Measurements from ENCODE around the gene SLC27A3. TPM values are rescaled to one million over a fixed set of nuclear protein-coding genes. Genes with fewer than 3 reads are reported as not detected.

Gene SLC27A3
- polyA plus RNA-seq, 2 of the 4 experiments (the other 2 are of a cell fraction), result 1.3 to 2.1 TPM

DNA sequence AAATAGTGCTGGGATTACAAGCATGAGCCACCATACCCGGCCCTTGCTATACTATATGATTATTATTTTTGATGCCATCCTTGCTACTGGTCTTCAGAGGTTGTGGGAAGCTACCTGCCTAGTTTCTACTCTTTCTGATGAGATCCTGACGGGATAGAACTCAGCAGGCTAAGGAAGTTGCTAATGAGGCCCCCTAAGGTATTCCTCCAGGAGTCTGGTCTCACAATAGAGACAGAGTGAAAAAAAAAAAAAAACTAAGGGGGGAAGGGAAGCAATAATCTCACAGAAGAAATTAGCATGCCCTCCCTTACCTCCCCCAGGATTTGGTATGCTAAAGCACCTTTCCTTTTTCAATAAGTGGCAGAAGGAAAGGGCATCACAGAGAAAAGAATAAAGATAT is 29.8 kb upstream of the SLC27A3 start:
- no peak overlapping the region for H3K4me2 ChIP-seq
- TF ChIP-seq NR3C1 (IDR thresholded peaks at IDR 0.05), result no peak
- H3K27ac ChIP-seq, result no peak overlapping the region
- FAIRE-seq (no peak), DNase-seq (ENCODE audit: low read depth in 1 of 2, low spot score in 1 of 2) (no peak), ATAC-seq (no peak)
- POLR2A ChIA-PET, result interaction anchor here (0.7 kb wide), 1 partner anchor 18 kb away, joined by 4 read pairs; the partner anchor contains the start of gene INTS3
- WGBS (ENCODE audit: missing lambda C conversion rate), result 83% methylated on average over 2 of the region's 2 CpGs
- H3K9me3 ChIP-seq, result no peaks in the 10 kb centered on the region
- H3K4me3 ChIP-seq, result no peak overlapping the region
- H3K4me1 ChIP-seq, result peaks cover 23% of the 10 kb centered on the region
- CTCF ChIA-PET, result interaction anchor here (0.7 to 8.1 kb wide), 6 partner anchors 9 to 392 kb away, joined by 3 to 130 read pairs (median 4); partner anchors contain the start of gene NPR1

DNA sequence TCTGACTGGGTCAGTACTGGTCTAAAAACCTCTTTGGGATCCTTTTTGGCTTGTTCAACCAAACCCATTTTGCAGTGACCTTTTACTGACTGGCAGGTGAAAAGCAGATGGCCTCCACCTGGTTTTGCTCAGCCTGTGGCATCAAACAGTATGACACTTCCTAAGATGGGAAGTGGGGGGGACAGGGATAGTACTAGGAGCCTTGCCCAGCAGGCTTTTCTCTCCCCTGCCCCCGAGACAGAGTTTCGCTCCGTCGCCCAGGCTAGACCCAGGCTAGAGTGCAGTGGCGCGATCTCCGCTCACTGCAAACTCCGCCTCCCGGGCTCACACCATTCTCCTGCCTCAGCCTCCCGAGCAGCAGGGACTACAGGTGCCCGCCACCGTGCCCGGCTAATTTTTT is 29.0 kb upstream of the SLC27A3 start:
- FAIRE-seq (no peak), DNase-seq (ENCODE audit: low read depth in 1 of 2, low spot score in 1 of 2) (no peak), ATAC-seq (no peak)
- peaks cover 20% of the 10 kb centered on the region for H3K4me1 ChIP-seq
- WGBS (ENCODE audit: missing lambda C conversion rate), result 94% methylated on average over 13 of the region's 13 CpGs
- POLR2A ChIA-PET, result no interaction called here
- TF ChIP-seq POLR2AphosphoS2 (conservative IDR thresholded peaks at IDR 0.05; ENCODE audit: low read length) (no peak), TFCP2L1 (CRISPR knock-in tag; IDR thresholded peaks at IDR 0.05) (no peak), SMC3 (IDR thresholded peaks at IDR 0.05) (no peak), FOXS1 (CRISPR knock-in tag; IDR thresholded peaks at IDR 0.05) (no peak), HOXA7 (CRISPR knock-in tag; IDR thresholded peaks at IDR 0.05) (no peak), FOSL2 (IDR thresholded peaks at IDR 0.05) (no peak), FOSL2 (CRISPR knock-in tag; IDR thresholded peaks at IDR 0.05) (no peak), PHF8 (IDR thresholded peaks at IDR 0.05; ENCODE audit: borderline replicate concordance, low read depth) (no peak), MAZ (IDR thresholded peaks at IDR 0.05; ENCODE audit: borderline replicate concordance, low read depth, low read length) (no peak), NPAS2 (CRISPR knock-in tag; IDR thresholded peaks at IDR 0.05; ENCODE audit: borderline replicate concordance) (no peak)
- no peak overlapping the region for H3K4me3 ChIP-seq
- CTCF ChIA-PET, result interaction anchor here (0.7 to 8.1 kb wide), 4 partner anchors 8 to 69 kb away, joined by 3 to 130 read pairs (median 4); partner anchors contain the start of gene NPR1
- H3K9me3 ChIP-seq, result no peaks in the 10 kb centered on the region
- H3K27ac ChIP-seq, result no peak overlapping the region
- no peak overlapping the region for H3K4me2 ChIP-seq

DNA sequence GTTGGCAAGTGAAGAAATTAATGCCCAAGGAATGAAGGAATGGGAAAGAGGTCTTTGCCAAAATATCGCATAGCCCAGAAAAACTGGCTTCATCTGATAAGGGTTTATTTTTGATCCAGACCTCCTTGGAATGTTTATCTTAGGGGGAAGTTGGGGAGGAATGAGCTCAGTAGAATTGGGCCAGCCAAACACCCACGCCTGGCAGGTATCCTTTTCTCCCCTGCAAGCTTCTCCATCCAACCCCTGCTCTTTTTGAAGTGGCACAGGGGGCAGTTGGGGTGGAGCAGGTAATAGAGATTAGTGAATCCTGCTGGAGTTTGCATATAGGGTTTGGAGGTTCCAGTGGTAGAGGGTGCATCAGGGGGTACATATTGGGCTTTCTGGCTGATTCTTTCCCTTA is 26.3 kb upstream of the SLC27A3 start:
- no peak overlapping the region for H3K4me2 ChIP-seq
- H3K27ac ChIP-seq, result no peak overlapping the region
- ChIA-PET CTCF (interaction anchor here (0.6 to 8.1 kb wide), 19 partner anchors 10 to 428 kb away, joined by 3 to 130 read pairs (median 4); partner anchors contain the start of genes JTB and NPR1), POLR2A (interaction anchor here (0.9 kb wide), 1 partner anchor 21 kb away, joined by 4 read pairs; the partner anchor contains the start of gene INTS3)
- H3K4me3 ChIP-seq, result no peak overlapping the region
- WGBS (ENCODE audit: missing lambda C conversion rate), result 54% methylated on average over 2 of the region's 2 CpGs
- no peak for TF ChIP-seq POLR2AphosphoS2 (conservative IDR thresholded peaks at IDR 0.05; ENCODE audit: low read length)
- TF ChIP-seq, protein P1, sequence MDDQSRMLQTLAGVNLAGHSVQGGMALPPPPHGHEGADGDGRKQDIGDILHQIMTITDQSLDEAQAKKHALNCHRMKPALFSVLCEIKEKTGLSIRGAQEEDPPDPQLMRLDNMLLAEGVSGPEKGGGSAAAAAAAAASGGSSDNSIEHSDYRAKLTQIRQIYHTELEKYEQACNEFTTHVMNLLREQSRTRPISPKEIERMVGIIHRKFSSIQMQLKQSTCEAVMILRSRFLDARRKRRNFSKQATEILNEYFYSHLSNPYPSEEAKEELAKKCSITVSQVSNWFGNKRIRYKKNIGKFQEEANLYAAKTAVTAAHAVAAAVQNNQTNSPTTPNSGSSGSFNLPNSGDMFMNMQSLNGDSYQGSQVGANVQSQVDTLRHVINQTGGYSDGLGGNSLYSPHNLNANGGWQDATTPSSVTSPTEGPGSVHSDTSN (IDR thresholded peaks at IDR 0.05), result no peak
- TF ChIP-seq CBX8 (IDR thresholded peaks at IDR 0.05), result no peak
- TF ChIP-seq MAZ (IDR thresholded peaks at IDR 0.05; ENCODE audit: borderline replicate concordance, low read depth, low read length), result no peak
- no peak for TF ChIP-seq EHF (CRISPR knock-in tag; IDR thresholded peaks at IDR 0.05)
- TF ChIP-seq, protein P2, sequence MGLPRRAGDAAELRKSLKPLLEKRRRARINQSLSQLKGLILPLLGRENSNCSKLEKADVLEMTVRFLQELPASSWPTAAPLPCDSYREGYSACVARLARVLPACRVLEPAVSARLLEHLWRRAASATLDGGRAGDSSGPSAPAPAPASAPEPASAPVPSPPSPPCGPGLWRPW (IDR thresholded peaks at IDR 0.05), result no peak
- TF ChIP-seq, protein P3, sequence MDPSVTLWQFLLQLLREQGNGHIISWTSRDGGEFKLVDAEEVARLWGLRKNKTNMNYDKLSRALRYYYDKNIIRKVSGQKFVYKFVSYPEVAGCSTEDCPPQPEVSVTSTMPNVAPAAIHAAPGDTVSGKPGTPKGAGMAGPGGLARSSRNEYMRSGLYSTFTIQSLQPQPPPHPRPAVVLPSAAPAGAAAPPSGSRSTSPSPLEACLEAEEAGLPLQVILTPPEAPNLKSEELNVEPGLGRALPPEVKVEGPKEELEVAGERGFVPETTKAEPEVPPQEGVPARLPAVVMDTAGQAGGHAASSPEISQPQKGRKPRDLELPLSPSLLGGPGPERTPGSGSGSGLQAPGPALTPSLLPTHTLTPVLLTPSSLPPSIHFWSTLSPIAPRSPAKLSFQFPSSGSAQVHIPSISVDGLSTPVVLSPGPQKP (IDR thresholded peaks at IDR 0.05; ENCODE audit: low read depth, low read length), result no peak
- no peak for TF ChIP-seq POLR2A (IDR thresholded peaks at IDR 0.05; ENCODE audit: low read length)
- TF ChIP-seq GATA3 (IDR thresholded peaks at IDR 0.05; ENCODE audit: borderline replicate concordance), result no peak
- TF ChIP-seq, protein P4, sequence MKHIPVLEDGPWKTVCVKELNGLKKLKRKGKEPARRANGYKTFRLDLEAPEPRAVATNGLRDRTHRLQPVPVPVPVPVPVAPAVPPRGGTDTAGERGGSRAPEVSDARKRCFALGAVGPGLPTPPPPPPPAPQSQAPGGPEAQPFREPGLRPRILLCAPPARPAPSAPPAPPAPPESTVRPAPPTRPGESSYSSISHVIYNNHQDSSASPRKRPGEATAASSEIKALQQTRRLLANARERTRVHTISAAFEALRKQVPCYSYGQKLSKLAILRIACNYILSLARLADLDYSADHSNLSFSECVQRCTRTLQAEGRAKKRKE (CRISPR knock-in tag; IDR thresholded peaks at IDR 0.05; ENCODE audit: low read depth), result no peak
- TF ChIP-seq CHD4 (IDR thresholded peaks at IDR 0.05; ENCODE audit: borderline replicate concordance), result no peak
- no peak for TF ChIP-seq RAD21 (conservative IDR thresholded peaks at IDR 0.05 in 1 of 2, IDR thresholded peaks at IDR 0.05 in 1 of 2)
- TF ChIP-seq, protein P5, sequence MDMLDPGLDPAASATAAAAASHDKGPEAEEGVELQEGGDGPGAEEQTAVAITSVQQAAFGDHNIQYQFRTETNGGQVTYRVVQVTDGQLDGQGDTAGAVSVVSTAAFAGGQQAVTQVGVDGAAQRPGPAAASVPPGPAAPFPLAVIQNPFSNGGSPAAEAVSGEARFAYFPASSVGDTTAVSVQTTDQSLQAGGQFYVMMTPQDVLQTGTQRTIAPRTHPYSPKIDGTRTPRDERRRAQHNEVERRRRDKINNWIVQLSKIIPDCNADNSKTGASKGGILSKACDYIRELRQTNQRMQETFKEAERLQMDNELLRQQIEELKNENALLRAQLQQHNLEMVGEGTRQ (IDR thresholded peaks at IDR 0.05), result no peak
- no peak for TF ChIP-seq ZNF302 (CRISPR knock-in tag; IDR thresholded peaks at IDR 0.05)
- TF ChIP-seq CEBPB (IDR thresholded peaks at IDR 0.05), result no peak
- H3K4me1 ChIP-seq, result no peaks in the 10 kb centered on the region
- ATAC-seq, result peak in 1 of 2 experiments; percentile 33; a peak in 3 of 6 replicates
- FAIRE-seq, result no peak
- no peak for DNase-seq (ENCODE audit: low read depth in 1 of 2, low spot score in 1 of 2)
- H3K9me3 ChIP-seq, result no peaks in the 10 kb centered on the region
